Measurements from ENCODE around the gene MT1E. TPM values are rescaled to one million over a fixed set of nuclear protein-coding genes. Genes with fewer than 3 reads are reported as not detected.

MT1E gene
- total and polyA plus RNA-seq, 2 of the 8 experiments (the other 6 are each of a cell fraction or from before 2014, with no cell fraction given) = 7.9 to 117 TPM

GRCh38 chr16:56601325-56601724 lies 24.3 kb upstream of the MT1E start:
- CTCF ChIA-PET (ENCODE audit: partially characterized antibody) = interaction anchor here (0.6 to 9.2 kb wide), 35 partner anchors 10 to 346 kb away, joined by 3 to 85 read pairs (median 6); partner anchors contain the start of genes MT1A, MT1G and MT3
- no peak overlapping the region for H2AFZ ChIP-seq (ENCODE audit: low read length)

More at GRCh38 chr16:56601325-56601724, 24.3 kb upstream of the MT1E start:
- Histone ChIP-seq H3K4me3 (ENCODE audit: extremely low read depth in 1 of 4, insufficient read depth in 2 of 4, low read depth in 3 of 4, low read length in 4 of 4) (no peak overlapping the region), H3K23me2 (ENCODE audit: low read depth, low read length) (no peaks in the 10 kb centered on the region), H3K27ac (ENCODE audit: low read depth, low read length) (no peak overlapping the region), H2BK20ac (ENCODE audit: low read length) (no peak overlapping the region), H2BK120ac (replicated peaks; ENCODE audit: low read depth, low read length) (no peak overlapping the region), H4K8ac (ENCODE audit: extremely low read depth, insufficient read depth, low read length) (no peak overlapping the region), H3K79me2 (ENCODE audit: control insufficient read depth in 1 of 2, insufficient read depth in 2 of 2, low read length in 2 of 2) (no peaks in the 10 kb centered on the region), H3K4ac (replicated peaks; ENCODE audit: insufficient read length, low read depth, low read length) (no peak overlapping the region), H4K20me1 (replicated peaks in 1 of 2; ENCODE audit: control insufficient read depth in 1 of 2, insufficient read depth in 2 of 2, low read length in 2 of 2) (peaks cover 0 to 2% of the 10 kb centered on the region in 2 experiments), H2BK5ac (ENCODE audit: low read depth, low read length) (no peak overlapping the region), H3K14ac (ENCODE audit: insufficient read length) (no peak overlapping the region), H4K5ac (ENCODE audit: insufficient read length, low read depth, low read length) (no peak overlapping the region), H3K56ac (replicated peaks; ENCODE audit: insufficient read length, low read depth, low read length) (no peak overlapping the region), H2BK15ac (ENCODE audit: low read length) (no peak overlapping the region), H3K23ac (ENCODE audit: insufficient read length) (no peak overlapping the region), H3K9ac (replicated peaks in 1 of 4; ENCODE audit: extremely low read depth in 1 of 4, low read depth in 3 of 4, low read length in 3 of 4) (no peak overlapping the region), H3K36me3 (ENCODE audit: control insufficient read depth in 2 of 4, insufficient read depth in 4 of 4, low read length in 3 of 4) (no peaks in the 10 kb centered on the region), H3K79me1 (ENCODE audit: low read depth, low read length) (no peaks in the 10 kb centered on the region), H3K27me3 (replicated peaks in 1 of 4; ENCODE audit: control insufficient read depth in 3 of 4, extremely low read depth in 1 of 4, insufficient read depth in 3 of 4, low read length in 3 of 4) (peaks cover 0 to 9% (median 0%) of the 10 kb centered on the region in 4 experiments; a peak in 1 of 7 replicates), H3K9me3 (ENCODE audit: insufficient read depth in 2 of 2, low read depth in 1 of 2, low read length in 1 of 2) (no peaks in the 10 kb centered on the region), H4K91ac (replicated peaks; ENCODE audit: insufficient read length, low read length) (no peak overlapping the region), H3K4me2 (ENCODE audit: insufficient read depth in 1 of 2, low read depth in 2 of 2, low read length in 2 of 2) (no peak overlapping the region), H2AK5ac (ENCODE audit: low read depth, low read length) (no peak overlapping the region), H3K4me1 (replicated peaks in 1 of 4; ENCODE audit: control insufficient read depth in 3 of 4, insufficient read depth in 4 of 4, low read length in 3 of 4) (no peaks in the 10 kb centered on the region), H2BK12ac (ENCODE audit: low read depth, low read length) (no peak overlapping the region), H3K18ac (ENCODE audit: extremely low read depth, low read length) (no peak overlapping the region)
- WGBS, 2 experiments (ENCODE audit: extremely low coverage in 1 of 2, insufficient coverage in 1 of 2, insufficient read length in 1 of 2, insufficient replicate concordance in 2 of 2, low coverage in 1 of 2, low lambda C conversion rate in 2 of 2, missing lambda C conversion rate in 1 of 2) = 76% methylated on average over 9 of the region's 9 CpGs; no CpG with 5 or more reads in 1 of the 2 experiments
- POLR2A ChIA-PET (ENCODE audit: partially characterized antibody) = no interaction called here
- no peak for TF ChIP-seq ZNF274 (IDR thresholded peaks at IDR 0.05; ENCODE audit: borderline replicate concordance, extremely low read depth, low read length)
- TF ChIP-seq PHF8 (conservative IDR thresholded peaks at IDR 0.05; ENCODE audit: low read depth, low read length) = no peak
- no peak for TF ChIP-seq E2F6 (IDR thresholded peaks at IDR 0.05)
- no peak for TF ChIP-seq MAX (IDR thresholded peaks at IDR 0.05)
- TF ChIP-seq SIN3A (conservative IDR thresholded peaks at IDR 0.05 in 1 of 2, IDR thresholded peaks at IDR 0.05 in 1 of 2; ENCODE audit: low read depth in 1 of 2, low read length in 2 of 2) = no peak
- TF ChIP-seq CHD1 (IDR thresholded peaks at IDR 0.05; ENCODE audit: low read depth, low read length) = no peak
- no peak for FAIRE-seq
- DNase-seq (ENCODE audit: low read depth in 1 of 2, low spot score in 2 of 2) = no peak
